A549 (cell line): Measurements from ENCODE around the gene SMIM14. TPM values are rescaled to one million over a fixed set of nuclear protein-coding genes. Genes with fewer than 3 reads are reported as not detected.

Experiments
- ATAC-seq, 2 experiments: fragments of 200-7000 bp in 1 of 2; fragments of >200 bp in 1 of 2; cut with Nextera tagmentation in 1 of 2; cut with Tn5 transposase in 1 of 2; 3 replicates each; pipeline versions ENCODE4 v1.8.0 to v1.9.1; 2018 to 2020; ENCODE audit warnings: mild to moderate bottlenecking in 1 of 2, moderate library complexity in 1 of 2
- CTCF ChIA-PET: fragments of 300-600 bp; sonication (Branson Sonifier 250); formaldehyde crosslinking; extraction: SDS; loops from one replicate; lab custom pipeline; 2021; ENCODE audit warnings: antibody characterized with exemption, inconsistent platforms; lab: Yijun Ruan, JAX
- POLR2A ChIA-PET: fragments of 350-600 bp; formaldehyde crosslinking; extraction: SDS; loops from one replicate; lab custom pipeline; 2021; ENCODE audit warnings: antibody characterized with exemption, inconsistent platforms; lab: Yijun Ruan, JAX
- DNase-seq, 2 experiments: peaks; one replicate each; pipeline versions ENCODE4 v3.0.0 to v3.0.0-alpha.2; 2011 to 2016; ENCODE audit warnings: low read depth in 1 of 2, low spot score in 1 of 2
- FAIRE-seq: peaks from 2 replicates; lab custom pipeline; 2011; peaks lifted over from hg19 to GRCh38; lab: Jason Lieb, UNC
- H3K27ac ChIP-seq, 2 experiments: fragments of >200 bp; sonication (Bioruptor Twin); formaldehyde crosslinking; 3 replicates each; pipeline ENCODE4 v1.5.1; 2016 to 2017
- H3K4me1 ChIP-seq: fragments of >200 bp; sonication (Bioruptor Twin); formaldehyde crosslinking; 3 replicates; pipeline ENCODE4 v1.6.1; 2016
- H3K4me2 ChIP-seq: fragments of >200 bp; sonication (Bioruptor Twin); formaldehyde crosslinking; 3 replicates; pipeline ENCODE4 v1.6.1; 2016
- H3K4me3 ChIP-seq: fragments of >200 bp; sonication (Bioruptor Twin); formaldehyde crosslinking; 3 replicates; pipeline ENCODE4 v1.5.1; 2016
- H3K9me3 ChIP-seq: fragments of >200 bp; sonication (Bioruptor Twin); formaldehyde crosslinking; 3 replicates; pipeline ENCODE4 v1.6.1; 2016
- CEBPB ChIP-seq, 2 experiments: fragments of >200 bp in 1 of 2; sonication (Bioruptor Twin) in 1 of 2; formaldehyde crosslinking in 1 of 2; IDR thresholded peaks; 2 replicates each; pipeline ENCODE4 v1.6.1; 2012 to 2016
- CHD4 ChIP-seq: fragments of 200-600 bp; sonication (generic); IDR thresholded peaks from 2 replicates; pipeline ENCODE4 v1.6.1; 2016; ENCODE audit warnings: antibody characterized with exemption, mild to moderate bottlenecking, borderline replicate concordance
- CTCF ChIP-seq: fragments of >200 bp; sonication (Bioruptor Twin); formaldehyde crosslinking; IDR thresholded peaks from 3 replicates; pipeline ENCODE4 v1.5.1; 2016
- EHMT2 ChIP-seq: fragments of 200-600 bp; sonication (generic); IDR thresholded peaks from 2 replicates; pipeline ENCODE4 v1.6.1; 2016; ENCODE audit warnings: antibody characterized with exemption, low read depth, mild to moderate bottlenecking, moderate library complexity
- EP300 ChIP-seq, 2 experiments: fragments of >200 bp; sonication (Bioruptor Twin); formaldehyde crosslinking; IDR thresholded peaks; 2 replicates in 1 of 2; 3 replicates in 1 of 2; pipeline ENCODE4 v1.6.1; 2016 to 2017
- FOSL2 ChIP-seq, 2 experiments: fragments of 450-650 bp in 1 of 2; fragments of >200 bp in 1 of 2; sonication (Bioruptor Twin) in 1 of 2; formaldehyde crosslinking; IDR thresholded peaks; 2 replicates each; pipeline versions ENCODE4 v1.5.0 to v1.6.1; 2016 to 2020; ENCODE audit warnings: mild to moderate bottlenecking in 1 of 2, moderate library complexity in 1 of 2
- GATA3 ChIP-seq: IDR thresholded peaks from 2 replicates; pipeline ENCODE4 v1.6.1; 2012; ENCODE audit warnings: borderline replicate concordance
- HOXA7 ChIP-seq: fragments of 250-450 bp; sonication (Bioruptor Pico); IDR thresholded peaks from 2 replicates; pipeline ENCODE4 v1.5.0; 2020; ENCODE audit warnings: mild to moderate bottlenecking, moderate library complexity
- HOXB13 ChIP-seq: fragments of 250-450 bp; sonication (Bioruptor Pico); IDR thresholded peaks from 2 replicates; pipeline ENCODE4 v1.5.0; 2020; ENCODE audit warnings: low read depth, mild to moderate bottlenecking, moderate library complexity
- JUNB ChIP-seq: fragments of >200 bp; sonication (Bioruptor Twin); formaldehyde crosslinking; IDR thresholded peaks from 2 replicates; pipeline ENCODE4 v1.6.1; 2016
- KDM5A ChIP-seq: fragments of 200-600 bp; sonication (generic); IDR thresholded peaks from 2 replicates; pipeline ENCODE4 v1.6.1; 2016; ENCODE audit warnings: antibody characterized with exemption, mild to moderate bottlenecking
- MAZ ChIP-seq: fragments of 150-350 bp; IDR thresholded peaks from 2 replicates; pipeline ENCODE4 v1.6.1; 2014; ENCODE audit warnings: antibody characterized with exemption, low read depth, low read length, borderline replicate concordance
- NFE2L2 ChIP-seq: fragments of 150-350 bp; conservative IDR thresholded peaks from 2 replicates; pipeline ENCODE4 v1.6.1; 2014; ENCODE audit warnings: low read length
- NPAS2 ChIP-seq: fragments of 250-450 bp; sonication (Bioruptor Pico); IDR thresholded peaks from 2 replicates; pipeline ENCODE4 v1.8.0; 2022; ENCODE audit warnings: mild to moderate bottlenecking, moderate library complexity, borderline replicate concordance
- PHF8 ChIP-seq: fragments of 200-600 bp; sonication (generic); IDR thresholded peaks from 2 replicates; pipeline ENCODE4 v1.6.1; 2016; ENCODE audit warnings: low read depth, mild to moderate bottlenecking, antibody characterized with exemption, moderate library complexity, borderline replicate concordance
- POLR2A ChIP-seq: IDR thresholded peaks from 2 replicates; pipeline ENCODE4 v1.6.1; 2012; ENCODE audit warnings: mild to moderate bottlenecking, low read length
- ZC3H11A ChIP-seq: fragments of 450-650 bp; IDR thresholded peaks from 2 replicates; pipeline ENCODE4 v1.6.1; 2014; ENCODE audit warnings: antibody characterized with exemption, mild to moderate bottlenecking
- WGBS: methylation state at CpG from one replicate; pipeline ENCODE4 v1.1.6; 2017; ENCODE audit errors: missing lambda C conversion rate; 5-methylcytosine and 5-hydroxymethylcytosine counted together
- polyA plus RNA-seq, 4 experiments: library from polyadenylated mRNA; depleted of rRNA in 3 of 4; stranded (reverse); fragments of >200 nt; fragmentation: RNase III in 1 of 4; extraction: RNeasy Plus Mini Kit Qiagen cat#74134 plus additional on column Dnase treatment in 1 of 4; gene quantifications; 2 replicates in 3 of 4; 3 replicates in 1 of 4; pipeline ENCODE4 v1.2.3, GENCODE V29; 2011 to 2017
- TF ChIP-seq, protein P1 (sequence below): IDR thresholded peaks from 2 replicates; pipeline ENCODE4 v1.6.1; 2012; ENCODE audit warnings: low read depth, borderline replicate concordance
- TF ChIP-seq, protein P2 (sequence below): fragments of 150-350 bp; IDR thresholded peaks from 2 replicates; pipeline ENCODE4 v1.6.1; 2014; ENCODE audit warnings: low read depth, mild to moderate bottlenecking, low read length

The SMIM14 gene
- polyA plus RNA-seq, 2 of the 4 experiments (the other 2 are of a cell fraction): 20.5 to 81.3 TPM

DNA sequence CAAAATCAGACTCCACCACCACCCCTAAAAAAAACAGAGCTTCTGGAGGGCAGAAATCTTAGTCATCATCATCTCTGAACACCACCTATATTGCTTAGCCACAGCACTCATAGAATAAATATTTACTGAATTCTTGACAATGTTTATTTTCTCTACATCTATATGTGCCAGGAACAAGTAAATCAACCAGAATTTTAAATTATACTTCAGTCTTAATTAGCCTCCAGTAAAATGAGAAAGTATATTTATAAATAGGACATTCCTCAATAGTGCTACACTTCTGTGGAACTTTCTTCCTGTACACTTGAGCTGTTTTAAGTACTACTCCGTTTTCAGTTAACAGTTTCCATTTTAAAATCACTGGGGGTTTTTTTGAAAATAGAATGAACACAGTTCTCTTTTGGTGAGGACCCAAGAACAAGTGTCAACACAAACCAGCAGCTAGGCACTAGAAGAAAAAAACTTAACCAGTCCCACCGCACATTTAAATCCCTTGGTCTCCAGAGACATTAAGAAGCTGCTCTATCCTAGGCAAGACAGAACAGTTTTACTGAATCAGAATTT lies 25.5 kb downstream of the SMIM14 start:
- Histone ChIP-seq H3K4me2 (peak overlapping the region; percentile 68), H3K9me3 (no peaks in the 10 kb centered on the region), H3K4me3 (no peak overlapping the region), H3K4me1 (peaks cover 80% of the 10 kb centered on the region), H3K27ac (peak overlapping the region; percentile 67 to 92)
- no peak for FAIRE-seq
- CTCF ChIA-PET: interaction anchor here (0.6 kb wide), 1 partner anchor 8 kb away, joined by 3 read pairs; no protein-coding TSS in a partner anchor
- POLR2A ChIA-PET: interaction anchor here (0.5 to 1.3 kb wide), 4 partner anchors 25 to 476 kb away, joined by 3 to 8 read pairs (median 6); partner anchors contain the start of genes SMIM14 and UGDH
- WGBS: 2% methylated on average over 2 of the region's 2 CpGs
- TF ChIP-seq, protein P1, sequence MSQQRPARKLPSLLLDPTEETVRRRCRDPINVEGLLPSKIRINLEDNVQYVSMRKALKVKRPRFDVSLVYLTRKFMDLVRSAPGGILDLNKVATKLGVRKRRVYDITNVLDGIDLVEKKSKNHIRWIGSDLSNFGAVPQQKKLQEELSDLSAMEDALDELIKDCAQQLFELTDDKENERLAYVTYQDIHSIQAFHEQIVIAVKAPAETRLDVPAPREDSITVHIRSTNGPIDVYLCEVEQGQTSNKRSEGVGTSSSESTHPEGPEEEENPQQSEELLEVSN: no peak
- TF ChIP-seq JUNB: peak; percentile 50; the same call in 1 of the 2 replicates
- peak; percentile 60; the same call in 1 of the 2 replicates for TF ChIP-seq GATA3
- TF ChIP-seq PHF8: no peak
- TF ChIP-seq FOSL2 (IDR thresholded peaks at IDR 0.05): no peak
- peak; percentile 56 for TF ChIP-seq FOSL2 (CRISPR knock-in tag; IDR thresholded peaks at IDR 0.05)
- ATAC-seq: peak in 1 of 2 experiments; percentile 64; a peak in 3 of 6 replicates
- DNase-seq: peak in 1 of 2 experiments; percentile 31

DNA sequence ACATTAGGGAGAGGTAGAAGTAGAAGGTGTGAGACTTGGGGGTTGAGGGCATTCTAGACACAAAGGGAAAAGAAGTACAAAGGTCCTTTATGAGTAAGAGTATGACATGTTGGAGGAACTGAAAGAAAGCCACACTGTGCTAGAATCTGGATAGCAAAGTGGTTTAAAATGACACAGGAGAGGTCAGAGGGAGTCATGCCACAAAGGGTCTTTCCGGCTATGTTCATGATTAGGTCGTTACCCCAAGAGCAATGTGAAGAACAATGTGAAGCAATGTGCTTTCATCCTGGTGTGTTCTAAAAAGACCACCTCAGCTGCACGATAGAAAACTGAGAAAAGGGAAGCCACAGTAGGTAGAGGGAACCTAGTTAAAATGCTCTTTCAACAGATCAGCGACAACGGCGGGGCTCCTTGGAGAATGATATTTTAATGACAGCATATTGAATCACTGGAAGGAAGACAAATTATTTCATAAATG lies 29.2 kb downstream of the SMIM14 start:
- peaks cover 3% of the 10 kb centered on the region; the same call in 1 of the 3 replicates for H3K9me3 ChIP-seq
- FAIRE-seq (no peak), ATAC-seq (peak; percentile 68; a peak in 5 of 6 replicates), DNase-seq (peak in 1 of 2 experiments; percentile 37)
- peak overlapping the region; percentile 82 for H3K4me2 ChIP-seq
- TF ChIP-seq NPAS2 (CRISPR knock-in tag) (no peak), CEBPB (IDR thresholded peaks at IDR 0.05) (no peak), CHD4 (no peak), EHMT2 (no peak), HOXA7 (CRISPR knock-in tag) (no peak), HOXB13 (CRISPR knock-in tag) (no peak), ZC3H11A (no peak), EP300 (IDR thresholded peaks at IDR 0.05) (no peak)
- TF ChIP-seq, protein P2, sequence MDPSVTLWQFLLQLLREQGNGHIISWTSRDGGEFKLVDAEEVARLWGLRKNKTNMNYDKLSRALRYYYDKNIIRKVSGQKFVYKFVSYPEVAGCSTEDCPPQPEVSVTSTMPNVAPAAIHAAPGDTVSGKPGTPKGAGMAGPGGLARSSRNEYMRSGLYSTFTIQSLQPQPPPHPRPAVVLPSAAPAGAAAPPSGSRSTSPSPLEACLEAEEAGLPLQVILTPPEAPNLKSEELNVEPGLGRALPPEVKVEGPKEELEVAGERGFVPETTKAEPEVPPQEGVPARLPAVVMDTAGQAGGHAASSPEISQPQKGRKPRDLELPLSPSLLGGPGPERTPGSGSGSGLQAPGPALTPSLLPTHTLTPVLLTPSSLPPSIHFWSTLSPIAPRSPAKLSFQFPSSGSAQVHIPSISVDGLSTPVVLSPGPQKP: no peak
- WGBS: 9% methylated on average over 6 of the region's 6 CpGs
- CTCF ChIA-PET: interaction anchor here (0.6 to 1.4 kb wide), 2 partner anchors 122 to 140 kb away, joined by 3 to 4 read pairs; no protein-coding TSS in a partner anchor
- H3K4me3 ChIP-seq: no peak overlapping the region
- H3K4me1 ChIP-seq: peaks cover 43% of the 10 kb centered on the region
- peak overlapping the region; percentile 76 to 81 for H3K27ac ChIP-seq
- POLR2A ChIA-PET: no interaction called here

DNA sequence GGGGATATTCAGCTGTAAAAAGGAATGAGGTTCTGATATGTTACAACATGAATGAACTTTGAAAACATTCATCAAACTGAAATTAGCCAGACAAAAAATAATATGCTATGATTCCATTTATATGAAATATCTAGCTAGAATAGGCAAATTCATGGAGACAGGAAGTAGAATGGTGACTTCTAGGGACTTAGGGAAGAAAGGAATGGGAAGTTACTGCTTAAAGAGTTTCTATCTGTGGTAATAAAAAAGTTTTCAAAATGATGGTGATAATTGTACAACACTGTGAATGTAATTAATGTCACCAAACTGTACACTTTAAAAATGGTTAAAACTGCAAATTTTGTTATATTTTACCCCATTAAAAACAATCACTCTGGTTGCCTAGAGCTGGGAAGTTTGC lies 30.2 kb downstream of the SMIM14 start:
- no peak overlapping the region for H3K4me3 ChIP-seq
- peaks cover 3% of the 10 kb centered on the region; the same call in 1 of the 3 replicates for H3K9me3 ChIP-seq
- POLR2A ChIA-PET: no interaction called here
- TF ChIP-seq CTCF: no peak
- TF ChIP-seq NFE2L2: no peak
- no peak for TF ChIP-seq MAZ
- TF ChIP-seq POLR2A: no peak
- TF ChIP-seq KDM5A: no peak
- TF ChIP-seq HOXB13 (CRISPR knock-in tag): no peak
- FAIRE-seq (no peak), DNase-seq (no peak), ATAC-seq (no peak)
- H3K4me1 ChIP-seq: peaks cover 32% of the 10 kb centered on the region
- peak overlapping the region; percentile 76 to 81 for H3K27ac ChIP-seq
- CTCF ChIA-PET: no interaction called here
- peak overlapping the region; percentile 82; the same call in 2 of the 3 replicates for H3K4me2 ChIP-seq
